NCI-H748 (cell line): ENCODE measurements around the gene HAGH.

Experiments
- DNase-seq: peaks from one replicate; lab custom pipeline; 2025; ENCODE audit not compliant: unreplicated experiment; lab: John Stamatoyannopoulos, UW

Gene HAGH

DNA sequence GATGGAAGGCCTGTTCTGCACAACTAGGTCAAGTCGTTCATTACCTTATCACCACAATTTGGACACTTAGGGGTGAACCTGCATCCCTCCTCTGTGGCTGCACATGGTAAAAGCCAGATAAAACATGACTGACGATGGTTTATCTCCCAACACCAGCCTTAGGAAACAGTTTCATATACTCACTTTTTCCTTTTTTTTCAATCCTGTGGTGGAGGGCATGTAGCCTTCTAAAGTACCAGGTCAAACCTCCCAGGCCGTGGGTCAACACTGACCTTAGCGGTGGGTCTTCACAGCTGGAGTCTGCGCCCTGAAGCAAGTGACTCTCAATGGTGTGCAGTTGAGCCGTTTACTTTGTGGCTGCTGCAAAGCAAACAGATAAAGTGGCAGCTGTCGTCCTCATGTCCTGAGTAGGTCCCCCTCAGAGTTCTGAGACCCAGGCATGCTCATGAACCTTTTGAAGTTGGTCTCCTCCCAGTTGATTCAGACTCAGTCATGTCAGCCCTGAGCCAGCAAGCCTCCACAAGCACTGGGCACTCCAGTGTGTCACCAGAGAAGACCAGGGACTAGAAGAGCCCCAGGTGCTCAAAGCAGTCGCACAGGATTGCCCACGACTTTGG is 6.3 kb upstream of the HAGH start:
- no peak for DNase-seq

DNA sequence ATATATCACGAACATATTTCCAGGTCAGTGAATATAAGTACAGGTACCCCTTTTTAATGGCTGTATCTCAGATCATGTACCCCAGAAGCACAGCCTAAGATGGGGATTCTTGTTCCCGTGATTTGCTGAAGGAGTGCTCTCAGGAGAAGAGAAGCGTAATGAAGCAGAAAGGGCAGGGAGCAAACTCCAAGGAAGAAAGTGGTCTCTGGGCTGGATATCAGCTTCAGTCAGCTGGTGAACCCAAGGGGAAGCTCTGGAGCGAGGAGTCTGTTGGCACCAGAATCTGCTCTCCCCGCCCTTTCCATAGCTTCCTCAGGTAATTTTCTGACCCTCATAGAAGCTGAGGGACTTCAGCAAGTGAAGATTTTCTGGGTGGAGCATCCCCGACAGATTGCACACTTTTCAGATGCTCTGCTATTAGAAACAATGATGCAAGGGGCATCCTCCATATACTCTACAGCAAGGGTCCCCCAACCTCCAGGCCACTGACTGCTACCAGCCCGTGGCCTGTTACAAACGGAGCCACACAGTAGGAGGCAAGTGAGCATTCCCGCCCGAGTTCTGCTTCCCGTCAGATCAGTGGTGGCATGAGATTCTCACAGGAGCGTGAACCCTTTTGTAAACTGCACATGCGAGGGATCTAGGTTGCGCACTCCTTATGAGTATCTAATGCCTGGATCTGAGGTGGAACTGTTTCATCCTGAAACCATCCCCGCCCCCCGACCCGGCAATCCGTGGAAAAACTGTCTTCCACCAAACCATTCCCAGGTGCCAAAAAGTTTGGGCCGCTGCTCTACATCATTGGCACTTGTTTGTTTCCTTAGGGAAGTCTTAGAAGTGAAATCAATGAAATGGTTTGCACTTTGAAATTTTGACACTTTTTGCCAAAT is 4.8 kb upstream of the HAGH start:
- DNase-seq = no peak

DNA sequence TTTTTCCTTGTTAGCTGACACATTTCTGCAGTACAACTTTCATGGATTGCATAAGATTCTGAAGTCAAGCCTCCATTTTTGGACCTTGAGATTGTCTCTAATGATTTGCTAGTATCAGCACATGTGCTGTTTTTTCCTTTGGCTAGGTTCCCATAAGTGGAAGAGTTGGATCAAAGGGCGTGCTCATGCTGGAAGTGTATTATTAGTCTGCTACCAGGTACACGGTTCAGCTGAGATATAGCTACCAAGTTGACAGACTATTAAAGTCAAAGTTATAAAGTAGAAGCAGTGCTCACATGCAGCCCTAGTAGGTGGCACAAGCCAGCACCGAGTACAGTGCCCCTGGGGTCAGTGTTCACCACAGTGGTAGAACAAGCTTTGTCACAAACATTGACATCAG is 3.6 kb upstream of the HAGH start:
- DNase-seq = no peak

DNA sequence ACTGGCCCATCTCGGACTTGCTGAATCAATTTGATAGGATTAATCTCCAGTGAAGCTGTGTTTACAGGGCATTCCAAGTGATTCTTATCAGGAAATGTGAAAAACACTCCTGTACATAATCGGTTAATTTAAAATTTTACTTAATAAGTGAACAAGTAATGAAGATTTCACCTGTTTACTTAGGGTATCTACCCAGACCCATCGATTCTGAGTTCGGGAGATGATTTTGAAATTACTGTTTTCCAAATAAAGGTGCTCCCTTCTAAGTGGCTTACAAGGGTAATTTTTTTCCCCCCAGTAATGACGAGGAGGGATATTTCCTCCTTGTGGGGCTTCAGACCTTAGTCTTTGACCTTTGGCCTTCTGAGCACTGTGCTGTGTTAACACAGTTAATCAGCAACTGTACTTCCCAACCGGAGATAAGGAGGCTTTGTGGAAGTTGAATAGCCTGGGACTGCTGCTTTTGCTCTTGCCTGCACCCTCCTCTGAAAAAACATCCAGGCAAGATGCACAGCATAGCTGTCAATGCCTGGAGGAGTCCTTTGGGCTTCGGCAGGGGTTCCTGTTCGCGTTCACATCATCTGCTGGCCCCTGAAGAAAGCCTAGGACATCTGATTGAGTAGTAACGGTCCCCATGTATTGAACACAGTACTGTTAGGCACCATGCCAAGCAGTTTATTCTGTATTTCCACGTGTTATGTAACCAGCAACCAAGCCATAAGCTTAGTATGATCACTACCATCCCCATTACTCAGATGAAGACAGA is 2.2 kb upstream of the HAGH start:
- no peak for DNase-seq

DNA sequence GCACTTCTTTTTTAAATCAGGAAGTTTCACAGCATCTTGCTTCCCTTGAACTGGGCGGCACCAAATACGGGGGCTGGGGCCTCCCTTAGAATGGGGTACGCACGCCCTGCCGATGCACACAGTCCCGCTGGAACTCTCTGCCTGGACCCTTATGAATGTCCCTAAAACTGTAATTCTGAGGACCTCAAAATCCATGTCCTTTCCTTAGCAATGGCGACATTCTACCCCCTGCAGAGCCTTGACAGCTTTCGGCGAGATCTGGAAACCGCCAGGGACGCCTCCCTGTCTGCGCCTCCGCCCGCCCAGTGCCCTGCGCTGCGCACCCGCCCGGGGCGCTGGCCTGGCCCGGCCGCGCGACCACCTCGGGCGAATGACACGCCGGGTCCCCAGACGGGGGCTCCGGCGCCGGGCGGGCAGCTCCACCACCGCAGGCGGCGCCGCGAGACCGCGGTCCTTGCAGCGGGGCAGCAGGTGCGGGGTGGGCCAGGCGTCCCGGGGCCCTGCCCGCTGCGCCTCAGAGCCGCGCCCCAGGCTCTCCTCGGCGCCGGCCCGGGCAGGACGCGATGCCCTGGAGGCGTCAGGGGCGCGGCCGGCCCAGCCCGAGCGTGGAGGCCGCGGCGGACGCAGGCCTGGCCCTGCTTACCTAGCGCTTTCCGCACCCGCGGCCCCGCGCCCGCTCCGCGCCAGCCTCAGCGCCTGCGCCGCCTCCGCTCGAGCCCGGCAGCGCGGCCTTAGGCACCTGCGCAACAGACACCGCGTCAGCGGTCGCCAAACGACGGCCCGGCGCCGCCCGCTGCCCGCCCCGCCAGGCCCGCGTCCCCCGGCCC is 548 bp downstream of the HAGH start:
- DNase-seq = peak; percentile 71

DNA sequence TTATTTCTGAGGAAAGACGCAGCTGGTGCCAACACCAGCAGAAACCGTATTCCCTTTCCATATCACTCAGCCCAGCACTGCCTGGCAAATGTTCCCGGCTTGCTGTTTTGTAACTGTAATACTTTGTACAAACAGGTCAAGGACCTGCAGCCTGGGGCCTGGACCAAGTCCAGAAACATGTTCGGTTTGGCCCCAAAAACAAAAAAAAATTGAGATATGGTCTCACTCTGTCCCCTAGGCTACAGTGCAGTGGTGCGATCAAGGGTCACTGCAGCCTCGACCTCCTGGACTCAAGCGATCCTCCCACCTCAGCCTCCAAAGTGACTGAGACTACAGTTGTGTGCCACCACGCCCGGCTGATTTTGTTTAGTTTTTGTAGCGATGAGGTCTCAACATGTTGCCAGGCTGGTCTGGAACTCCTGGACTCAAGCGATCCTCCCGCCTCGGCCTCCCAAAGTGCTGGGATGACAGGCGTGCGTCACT is 1.2 kb downstream of the HAGH start:
- no peak for DNase-seq

DNA sequence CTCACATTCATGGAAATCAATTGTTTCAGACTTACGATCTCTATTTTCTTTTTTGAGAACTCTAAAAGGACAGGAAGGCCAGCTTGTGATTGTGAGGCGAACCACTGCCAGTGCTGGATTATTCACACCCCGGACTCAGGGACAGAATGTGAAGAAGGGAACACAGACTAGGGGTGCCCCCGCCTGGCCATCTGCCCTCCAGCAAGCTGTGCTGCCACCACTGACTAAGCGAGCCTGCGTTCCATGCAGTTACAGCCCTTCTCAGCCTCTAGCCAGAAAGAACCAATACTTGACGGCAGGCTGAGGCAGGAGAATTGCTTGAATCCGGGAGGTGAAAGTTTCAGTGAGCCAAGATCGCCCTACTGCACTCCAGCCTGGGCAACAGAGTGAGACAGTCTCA is 2.8 kb downstream of the HAGH start:
- DNase-seq = no peak

DNA sequence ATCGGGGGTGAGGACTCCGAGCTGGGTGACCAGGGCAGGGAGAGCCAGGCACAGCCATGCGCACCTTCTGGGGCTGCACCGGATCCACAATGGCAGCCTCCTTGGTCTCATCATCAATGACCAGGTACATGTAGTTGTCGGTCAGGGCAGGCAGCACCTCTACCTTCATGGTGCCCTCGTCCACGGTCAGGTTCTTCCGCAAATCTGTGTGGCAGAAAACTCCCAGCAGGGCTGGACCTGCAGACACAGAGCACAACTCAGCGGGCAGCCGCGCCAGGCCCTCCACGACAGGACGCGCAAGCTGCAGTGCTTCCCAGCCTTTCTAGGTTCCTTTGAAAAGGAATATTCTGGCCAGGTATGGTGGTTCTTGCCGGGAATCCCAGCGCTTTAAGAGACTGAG is 3.8 kb downstream of the HAGH start:
- DNase-seq = no peak

DNA sequence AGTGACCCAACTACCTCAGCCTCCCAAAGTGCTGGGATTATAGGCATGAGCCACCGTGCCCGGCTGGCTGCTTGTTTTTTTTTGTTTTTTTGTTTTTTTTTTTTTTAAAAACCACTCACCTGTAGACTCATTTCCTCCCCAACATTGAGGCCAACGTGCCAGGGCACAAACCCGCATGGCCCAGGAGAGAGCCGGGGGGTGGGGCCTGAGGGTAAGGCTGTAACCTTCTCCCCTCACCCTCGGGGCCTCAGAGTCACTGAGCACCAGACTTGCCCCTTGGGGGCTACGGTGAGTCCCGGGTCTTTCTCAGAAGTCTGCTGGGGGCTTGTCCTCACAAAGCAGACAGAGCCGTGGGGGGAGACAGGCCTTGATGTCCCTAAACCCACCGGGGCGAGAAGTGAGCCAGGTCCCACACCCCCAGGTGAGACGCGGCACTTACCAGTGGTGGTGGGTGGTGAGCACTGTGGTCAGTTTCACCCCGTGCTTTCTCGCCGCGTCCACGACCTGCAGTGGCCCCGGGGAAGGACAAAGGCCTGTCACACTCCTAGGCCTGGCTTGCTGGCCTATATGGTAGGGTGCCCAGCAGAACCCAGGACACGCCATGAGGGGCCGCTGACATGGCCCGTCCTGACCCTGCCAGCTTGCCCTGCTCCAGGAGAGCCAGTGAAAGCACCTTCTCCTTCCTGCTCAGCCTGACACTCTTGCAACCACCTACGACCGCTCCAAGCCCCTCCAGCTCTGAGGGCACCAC is 4.6 kb downstream of the HAGH start:
- DNase-seq = no peak

DNA sequence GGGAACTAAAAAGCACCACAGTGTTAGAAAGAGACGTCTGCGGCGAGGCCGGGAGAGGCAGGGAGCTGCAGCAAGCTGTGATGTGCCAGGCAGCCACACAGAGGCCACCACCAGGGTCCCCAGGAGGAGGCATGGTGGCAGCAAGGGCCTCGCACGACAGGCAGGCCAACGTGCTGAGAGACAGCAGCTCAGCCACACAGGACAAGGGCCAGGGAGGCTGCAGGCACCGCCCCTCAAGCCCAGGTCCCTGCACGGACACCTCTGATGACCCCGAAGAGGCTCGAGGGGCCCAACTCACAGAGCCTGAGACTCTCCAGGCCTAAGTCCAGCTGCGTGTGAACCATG is 5.7 kb downstream of the HAGH start:
- no peak for DNase-seq

DNA sequence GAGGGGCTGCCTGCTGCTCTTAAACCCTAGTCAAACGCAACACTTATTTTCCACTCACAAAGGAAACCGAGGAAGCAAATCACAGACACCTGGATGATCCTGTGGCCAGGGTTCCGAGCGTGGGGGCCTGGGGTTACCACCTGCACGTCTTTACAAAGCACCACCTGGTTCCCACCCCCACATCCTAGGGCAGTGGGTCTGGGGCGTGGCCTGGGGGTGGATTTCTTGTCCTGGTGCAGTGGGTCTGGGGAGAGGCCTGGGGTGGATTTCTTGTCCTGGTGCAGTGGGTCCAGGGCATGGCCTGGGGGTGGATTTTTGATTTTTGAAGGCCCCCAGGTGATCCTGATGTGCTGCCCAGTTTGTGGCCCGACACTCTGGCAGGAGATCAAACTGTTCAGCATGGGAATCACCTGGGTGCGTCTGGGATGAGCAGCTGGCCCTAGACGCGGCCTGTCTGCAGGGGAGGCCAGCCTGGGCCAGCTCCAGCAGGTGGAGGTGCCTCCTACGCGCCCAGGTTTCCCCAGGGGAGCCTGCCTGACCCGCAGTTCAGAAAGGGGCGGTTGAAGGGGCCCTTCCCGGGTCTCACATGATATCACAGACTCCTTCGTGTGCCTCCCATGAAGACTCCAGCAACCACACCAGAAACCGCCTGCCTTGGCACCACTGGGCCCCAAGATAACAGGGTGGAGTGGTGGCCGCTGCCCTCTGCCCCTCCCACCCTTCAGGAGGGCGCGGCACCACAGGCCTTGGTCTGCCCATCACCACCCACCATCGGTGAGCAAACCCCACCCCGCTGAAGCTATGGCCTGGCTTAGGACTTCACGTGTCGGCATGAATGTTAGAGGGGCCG is 6.3 kb downstream of the HAGH start:
- no peak for DNase-seq

DNA sequence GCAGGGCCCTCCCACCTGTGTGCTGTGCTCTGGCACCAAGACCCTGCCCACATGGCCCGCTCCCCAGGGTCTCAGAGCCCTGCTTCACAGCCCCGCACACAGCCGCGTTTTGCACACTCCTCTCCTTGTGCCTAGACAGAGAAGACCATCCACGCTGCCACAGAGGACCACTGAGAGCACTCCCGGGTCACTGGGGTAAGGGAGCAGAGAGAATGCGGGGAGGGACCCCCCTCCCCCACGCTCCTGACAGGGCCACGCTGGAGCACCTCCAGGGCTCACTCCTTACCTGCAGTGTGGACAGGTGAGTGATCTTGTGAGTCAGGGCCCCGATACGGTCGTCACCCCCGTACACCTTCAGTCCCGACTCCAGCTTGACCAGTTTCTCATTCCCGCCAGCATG is 7.0 kb downstream of the HAGH start:
- no peak for DNase-seq

DNA sequence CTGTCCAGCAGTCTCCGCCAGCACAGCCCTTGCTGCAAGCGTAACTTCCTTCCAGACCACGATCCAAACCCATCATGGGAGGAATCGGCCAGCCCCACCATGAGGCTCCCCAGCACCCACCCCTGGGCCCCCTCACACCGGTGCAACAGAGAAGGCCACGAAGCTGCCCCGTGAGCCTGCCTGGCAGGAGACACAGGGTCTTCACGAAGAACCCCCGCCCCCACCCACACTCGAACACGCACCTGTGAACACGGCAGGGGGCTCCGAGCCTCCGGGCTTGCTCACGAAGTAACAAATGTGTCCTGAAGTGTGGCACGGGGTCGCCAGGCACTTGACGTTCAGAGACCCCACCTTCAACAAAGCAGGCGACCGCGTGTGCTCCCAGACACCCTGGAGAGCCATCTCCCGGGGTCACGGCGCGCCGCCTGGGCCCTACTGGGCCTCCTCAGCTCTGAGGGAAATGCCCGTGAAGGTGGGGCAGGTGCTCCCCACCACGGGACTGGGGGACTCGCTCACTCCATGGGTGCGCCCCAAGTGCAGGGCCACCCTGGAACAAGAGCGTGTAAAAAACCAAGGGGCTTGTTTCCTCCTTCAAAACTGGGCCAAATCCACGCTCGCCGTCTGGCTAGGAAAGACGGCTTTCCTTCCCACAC is 7.6 kb downstream of the HAGH start:
- DNase-seq = no peak

DNA sequence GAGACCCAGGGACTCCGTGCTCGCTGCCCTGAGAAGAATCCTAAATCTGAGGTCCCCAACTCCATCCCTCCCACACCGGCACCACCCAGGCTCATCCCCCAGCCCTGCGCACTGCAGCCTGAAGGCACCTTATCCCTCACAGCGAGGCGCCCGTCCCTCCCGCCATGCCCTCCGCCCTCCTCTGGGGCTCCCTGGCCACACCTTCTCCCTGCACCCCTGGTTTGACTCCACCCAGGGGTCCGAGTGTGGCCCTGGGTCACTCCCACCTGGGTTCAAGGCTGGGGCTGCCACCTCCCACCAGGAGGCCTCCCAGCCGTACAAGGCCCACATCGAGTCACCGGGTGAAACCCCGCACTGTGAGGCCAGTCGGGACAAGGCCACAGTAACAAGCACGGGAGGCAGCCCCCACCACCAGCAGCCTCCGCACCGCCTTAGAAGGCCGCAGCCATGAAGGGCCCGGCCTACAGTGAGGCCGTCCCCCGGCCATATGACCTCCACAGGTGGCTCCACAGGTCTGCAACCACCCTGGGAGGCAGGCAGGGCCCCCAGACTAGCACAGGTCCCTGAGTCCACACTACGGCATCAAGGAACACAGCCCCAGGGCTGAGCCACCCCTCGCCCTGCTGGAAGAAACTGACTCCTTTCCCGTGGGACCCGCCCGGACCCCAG is 8.3 kb downstream of the HAGH start:
- no peak for DNase-seq

DNA sequence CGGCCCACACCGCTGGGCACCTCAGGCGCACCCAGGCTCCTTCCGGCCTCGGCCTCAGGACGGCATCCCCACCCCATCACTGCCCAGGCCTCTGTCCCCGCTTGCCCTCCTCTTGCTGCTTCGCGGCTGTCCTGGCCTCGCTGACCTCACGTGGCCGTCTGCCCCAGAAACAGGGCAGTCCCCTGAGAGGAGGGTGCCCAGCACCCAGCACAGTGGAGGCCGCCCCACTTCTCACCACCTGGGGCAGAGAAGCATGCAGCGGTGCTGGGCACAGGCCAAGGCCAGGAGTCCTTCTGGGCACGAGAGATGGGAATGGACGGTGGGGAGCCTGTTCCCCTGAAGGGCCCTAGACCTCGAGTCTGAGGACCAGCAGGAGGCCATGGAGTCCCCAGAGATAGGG is 8.9 kb downstream of the HAGH start:
- no peak for DNase-seq

DNA sequence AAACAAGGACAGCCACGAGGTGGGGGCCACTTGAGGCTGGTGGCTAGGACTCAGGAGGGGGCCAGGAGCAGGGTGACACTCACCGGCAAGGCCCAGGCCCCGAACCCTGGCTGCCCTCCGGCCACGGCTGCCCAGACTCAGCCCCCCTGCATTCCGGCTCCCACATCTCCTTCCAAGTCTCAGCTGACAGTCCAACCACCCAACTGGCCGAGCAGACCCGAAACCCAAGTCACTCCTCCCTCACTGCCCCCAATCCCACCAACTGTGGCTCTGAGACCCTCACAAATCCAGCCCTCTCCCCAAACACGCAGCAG is 9.4 kb downstream of the HAGH start:
- DNase-seq = no peak

DNA sequence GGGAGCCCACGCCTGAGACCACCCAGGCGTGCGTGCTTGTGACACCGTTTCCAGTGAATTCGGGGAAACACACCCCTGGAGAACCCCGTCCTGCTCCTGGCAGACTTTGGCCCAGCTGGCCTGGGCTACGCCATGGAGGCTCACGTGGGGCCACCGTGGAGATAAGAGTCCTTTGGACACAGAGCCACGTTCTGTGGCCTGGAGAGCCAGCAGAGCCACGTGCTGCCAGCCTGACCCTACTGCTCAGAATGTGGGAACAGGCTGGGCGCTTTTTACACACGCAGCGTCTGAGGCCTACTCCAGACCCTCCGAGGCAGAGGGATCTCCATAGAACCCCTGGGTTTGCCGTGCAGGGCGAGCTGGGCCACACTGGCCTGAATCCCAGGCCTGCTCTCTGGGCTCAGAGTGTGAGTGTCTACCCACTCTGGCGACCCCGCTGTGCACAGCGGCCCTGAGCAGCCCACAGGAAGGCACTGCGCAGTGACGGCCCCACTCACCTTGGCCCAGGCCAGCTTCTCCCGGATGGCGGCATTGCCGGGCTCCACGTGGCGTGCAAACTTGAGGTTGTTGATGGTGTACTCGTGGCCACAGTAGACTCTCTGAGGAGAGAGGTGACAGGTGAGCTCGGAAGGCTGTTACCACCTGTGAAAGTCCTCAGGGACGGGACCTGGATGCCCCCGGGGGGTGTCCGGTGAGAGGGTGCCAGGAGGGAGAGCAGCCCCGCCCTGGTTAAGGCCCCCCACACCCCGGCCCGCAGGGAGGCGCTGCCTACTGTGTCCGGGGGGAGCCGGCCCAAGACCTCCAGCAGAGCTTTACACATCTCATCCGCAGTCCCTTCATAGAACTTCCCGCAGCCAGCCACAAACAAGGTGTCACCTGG is 10.0 kb downstream of the HAGH start:
- DNase-seq = no peak

DNA sequence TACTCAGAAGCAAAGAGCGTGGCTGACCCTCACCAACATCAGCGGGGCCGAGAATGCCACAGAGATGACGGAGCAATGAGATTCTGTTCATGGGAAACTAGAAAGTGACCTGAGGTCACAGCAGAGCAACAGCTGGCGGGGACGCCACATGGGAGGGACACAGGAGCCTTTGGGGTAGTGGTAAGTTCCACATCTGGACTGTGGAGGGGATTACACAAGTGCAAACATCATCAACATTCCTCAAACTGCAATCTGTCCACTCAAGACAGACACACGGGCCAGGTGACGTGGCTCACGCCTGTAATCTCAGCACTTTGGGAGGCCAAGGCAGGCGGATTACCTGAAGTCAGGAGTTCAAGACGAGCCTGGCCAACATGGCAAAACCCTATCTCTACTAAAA is 11.2 kb downstream of the HAGH start:
- DNase-seq = no peak
